HG02943 (cell line): ENCODE data around the gene VIPAS39.

Experiments
- ATAC-seq: cut with Tn5 transposase; IDR thresholded peaks from one replicate; pipeline ENCODE4 v1.9.1; 2021; ENCODE audit warnings: mild to moderate bottlenecking, low read depth, moderate library complexity; ENCODE audit not compliant: unreplicated experiment

VIPAS39 gene

DNA sequence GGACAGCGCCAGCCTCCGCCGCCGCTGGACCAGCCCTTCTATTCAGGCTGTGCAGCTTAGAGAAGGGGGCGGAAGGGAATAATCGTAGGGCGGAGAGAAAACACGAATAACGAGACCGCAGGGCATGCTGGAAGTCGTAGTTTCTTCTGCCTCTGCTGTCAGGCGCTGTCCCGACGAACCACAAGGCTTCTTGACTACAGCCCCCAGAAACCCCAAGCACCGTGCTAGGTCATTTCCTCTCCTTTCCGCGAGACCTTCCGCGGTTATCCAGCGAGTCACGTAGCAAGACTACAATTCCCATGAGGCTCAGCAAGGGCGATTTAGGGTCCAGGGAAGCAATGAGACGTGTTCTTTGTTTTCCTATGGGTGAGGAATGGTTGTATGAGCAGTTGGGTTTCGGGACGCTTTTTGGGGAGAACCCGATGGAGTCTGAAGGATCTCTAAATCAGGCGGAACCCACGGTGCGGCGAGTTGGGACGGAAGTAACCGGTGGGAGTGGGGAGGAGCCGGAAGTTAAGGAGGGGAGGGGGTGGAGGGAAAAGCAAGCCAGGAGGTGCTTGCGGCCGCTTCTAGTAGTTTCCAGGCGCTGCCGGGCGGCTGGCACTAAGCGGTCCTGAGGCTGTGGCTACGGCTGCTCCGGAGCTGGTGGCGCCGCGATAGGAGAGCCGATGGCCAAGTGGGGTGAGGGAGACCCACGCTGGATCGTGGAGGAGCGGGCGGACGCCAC is at the start of gene VIPAS39, which contains the start of gene AHSA1:
TSS of gene VIPAS39 (minus strand) at position 80 of the 727 bp plus-strand sequence. CDS start 3,499 bp downstream, outside the sequence.
TSS of gene AHSA1 (plus strand) at position 572 of the 727 bp plus-strand sequence. CDS start at position 669, 97 bp downstream.
- ATAC-seq: peak; percentile 88

DNA sequence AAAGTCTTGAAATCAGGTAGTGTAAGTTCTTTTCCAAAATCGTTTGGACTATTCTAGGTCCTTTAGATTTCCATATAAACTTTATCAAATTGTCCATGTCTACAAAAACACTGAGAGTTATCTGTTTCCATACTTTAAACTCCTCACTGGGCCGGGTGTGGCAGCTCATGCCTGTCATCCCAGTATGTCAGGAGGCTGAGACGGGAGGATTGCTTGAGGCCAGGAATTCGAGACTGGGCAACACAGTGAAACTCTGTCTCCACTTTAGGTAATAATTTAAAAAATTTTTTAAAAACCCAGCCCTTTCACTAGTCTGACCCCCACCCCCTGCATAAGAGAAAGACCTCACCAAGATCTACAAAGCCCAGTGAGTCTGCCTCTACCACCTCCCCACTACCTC is 47.6 kb upstream of the VIPAS39 start:
- ATAC-seq: no peak

DNA sequence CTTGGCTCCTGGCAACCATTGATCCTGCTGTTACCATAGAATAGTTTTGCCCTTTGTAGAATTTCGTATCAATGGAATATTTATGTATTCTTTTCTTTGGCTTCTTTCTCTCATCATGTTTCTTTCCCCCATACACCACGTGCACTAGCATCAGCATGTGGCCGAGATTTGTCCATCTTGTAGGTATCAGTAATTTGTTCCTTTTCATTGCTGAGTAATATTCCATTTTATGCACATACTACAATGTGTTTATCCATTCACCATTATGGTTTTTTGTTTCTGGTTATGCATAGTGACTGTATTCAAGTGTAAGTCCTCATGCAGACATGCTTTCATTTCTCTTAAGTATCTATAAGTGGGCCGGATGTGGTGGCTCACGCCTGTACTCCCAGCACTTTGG is 45.7 kb upstream of the VIPAS39 start:
- ATAC-seq: no peak

DNA sequence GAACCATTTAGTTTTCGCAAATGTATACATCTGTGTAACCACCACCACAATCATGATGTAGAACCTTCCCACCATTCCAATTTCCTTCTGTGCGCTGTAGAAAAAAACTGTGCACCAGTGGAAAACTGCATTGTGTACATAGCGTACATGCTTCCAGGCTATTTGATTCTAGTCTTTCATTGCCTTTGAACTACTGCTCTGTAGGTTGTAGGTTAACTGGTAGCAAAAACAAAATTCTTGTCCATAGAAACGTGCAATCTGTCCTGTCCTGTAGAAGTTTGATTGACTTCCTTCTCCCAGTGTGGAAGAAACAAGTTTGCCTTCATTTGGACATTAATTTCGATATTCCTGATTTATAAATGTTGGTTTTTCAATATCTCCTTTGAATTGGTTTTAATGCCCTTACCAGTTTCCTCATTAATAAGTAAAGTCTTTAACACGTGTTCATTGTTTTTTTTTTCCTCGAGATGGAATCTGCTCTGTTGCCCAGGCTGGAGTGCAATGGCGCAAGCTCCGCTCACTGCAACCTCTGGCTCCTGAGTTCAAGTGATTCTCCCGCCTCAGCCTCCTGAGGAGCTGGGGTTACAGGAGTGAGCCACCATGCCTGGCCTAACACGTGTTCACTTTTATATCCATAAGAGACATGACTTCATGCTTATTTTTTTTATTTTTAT is 44.8 kb upstream of the VIPAS39 start:
- ATAC-seq: no peak

- ATAC-seq: no peak
Observed at GRCh38 chr14:77498984-77499527, 41.7 kb upstream of the VIPAS39 start.

DNA sequence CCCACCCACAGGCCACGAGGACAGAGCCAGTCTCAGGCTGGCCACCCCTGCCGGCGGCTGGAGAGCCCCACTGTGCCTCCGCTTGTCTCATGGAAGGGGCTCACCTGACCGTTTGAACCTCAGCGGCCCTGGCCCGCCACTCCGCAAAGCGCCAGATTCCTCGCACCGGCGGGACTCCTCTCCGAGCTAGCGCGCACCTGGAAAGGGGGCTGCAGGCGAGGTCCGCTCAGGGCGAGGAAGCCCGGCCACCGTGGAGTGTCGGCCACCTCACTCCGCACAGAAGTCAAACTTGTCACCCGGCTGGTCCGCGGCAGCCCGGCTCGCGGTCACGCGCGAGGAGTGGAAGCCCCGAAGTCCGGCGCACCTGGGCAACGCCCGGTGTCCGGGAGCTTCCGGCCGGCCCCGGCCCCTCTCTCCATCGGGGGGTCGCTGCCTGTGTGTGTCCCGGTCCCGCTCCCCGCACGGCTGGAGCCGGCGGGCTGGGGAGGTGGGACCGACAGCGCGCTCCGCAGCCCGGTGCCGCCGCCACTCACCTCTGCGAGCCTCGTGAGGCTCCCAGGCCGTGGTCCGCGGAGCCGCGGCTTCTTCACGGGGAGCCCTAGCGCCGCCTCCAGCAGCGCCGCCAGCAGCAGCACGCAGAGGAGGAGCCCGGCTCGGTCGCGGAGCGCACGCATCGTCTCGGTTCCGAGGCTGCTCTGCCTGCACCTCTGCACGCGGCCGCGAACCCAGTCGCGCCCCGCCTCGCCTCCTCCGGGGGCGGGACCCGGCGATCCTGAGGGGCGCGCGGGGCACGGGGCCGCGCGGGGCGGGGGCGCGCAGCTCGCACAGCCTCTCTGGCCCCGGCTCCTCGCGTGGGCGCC is 40.9 kb upstream of the VIPAS39 start, which contains the start of gene ISM2:
TSS of gene ISM2 (minus strand) at position 697 of the 860 bp plus-strand sequence. CDS start at position 674, 23 bp downstream.
- ATAC-seq: peak; percentile 71

DNA sequence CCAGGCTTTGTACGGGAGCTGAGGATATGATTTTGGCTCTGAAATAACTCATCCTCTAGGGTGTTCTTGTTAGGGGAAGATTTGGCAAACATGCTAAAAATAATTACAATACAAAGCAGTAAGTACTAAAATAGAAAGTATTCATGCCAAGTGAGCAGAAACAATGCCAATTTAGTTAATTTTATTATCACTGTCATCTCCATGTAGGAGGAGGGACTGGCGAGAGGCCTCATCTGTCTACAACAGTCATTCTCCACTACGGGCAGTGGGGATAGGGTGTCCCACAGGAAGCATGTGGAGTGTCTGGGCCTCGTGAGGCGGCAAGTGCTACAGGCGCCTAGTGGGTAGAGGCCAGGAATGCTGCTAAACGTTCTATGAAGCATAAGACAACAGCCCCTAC is 37.9 kb upstream of the VIPAS39 start:
- no peak for ATAC-seq

DNA sequence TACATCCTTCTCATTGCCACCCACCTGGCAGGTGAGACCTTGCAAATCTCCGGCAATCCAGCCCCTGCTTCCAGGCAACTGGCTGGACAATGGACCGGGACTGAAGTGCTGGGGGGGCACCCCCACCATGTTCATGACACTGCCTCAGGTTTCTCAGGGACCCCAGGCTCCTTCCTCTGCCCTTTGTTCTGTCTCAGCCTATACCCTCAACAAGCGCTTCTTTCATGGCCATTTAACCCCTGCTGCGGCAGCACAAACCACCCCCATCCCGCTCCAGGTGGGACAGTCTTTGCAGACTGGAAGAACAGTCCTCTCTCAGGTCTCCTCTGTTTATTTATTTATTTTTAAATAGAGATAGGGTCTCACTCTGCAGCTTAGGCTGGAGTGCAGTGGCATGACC is 33.7 kb upstream of the VIPAS39 start:
- no peak for ATAC-seq

DNA sequence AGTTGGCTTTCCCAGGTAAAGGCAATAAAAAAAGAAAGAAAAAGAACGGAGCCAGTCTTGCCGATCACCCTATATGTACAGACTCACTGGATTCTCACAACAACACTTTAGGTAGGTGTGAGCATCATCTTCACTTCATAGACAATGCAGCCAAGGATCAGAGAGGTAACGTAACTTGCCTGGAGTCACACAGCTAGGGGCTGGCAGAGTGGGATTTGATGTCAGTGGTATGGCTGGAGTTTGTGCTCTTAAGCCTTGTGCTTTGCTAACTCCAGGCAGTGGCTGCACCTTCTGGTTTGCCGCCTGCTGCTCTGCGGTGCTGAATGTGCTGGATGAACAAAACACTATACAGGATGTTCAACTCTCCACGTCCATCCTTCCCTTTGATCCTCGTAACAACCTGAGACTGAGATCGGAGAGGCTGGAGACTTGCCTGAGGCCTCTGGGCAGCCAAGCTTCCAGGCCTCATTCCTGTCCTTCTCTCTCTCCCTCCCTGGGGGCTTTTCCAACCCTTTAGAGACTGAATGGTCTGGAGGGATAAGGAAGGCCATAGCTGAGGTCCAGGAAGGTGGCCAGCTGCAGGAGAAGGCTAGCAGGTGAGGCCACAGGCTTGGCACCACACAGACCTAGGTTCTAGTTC is 33.1 kb upstream of the VIPAS39 start:
- no peak for ATAC-seq

- no peak for ATAC-seq
Observed at GRCh38 chr14:77489041-77489440, 31.6 kb upstream of the VIPAS39 start.

GRCh38 chr14:77488558-77488957 is 31.2 kb upstream of the VIPAS39 start:
- ATAC-seq: no peak

DNA sequence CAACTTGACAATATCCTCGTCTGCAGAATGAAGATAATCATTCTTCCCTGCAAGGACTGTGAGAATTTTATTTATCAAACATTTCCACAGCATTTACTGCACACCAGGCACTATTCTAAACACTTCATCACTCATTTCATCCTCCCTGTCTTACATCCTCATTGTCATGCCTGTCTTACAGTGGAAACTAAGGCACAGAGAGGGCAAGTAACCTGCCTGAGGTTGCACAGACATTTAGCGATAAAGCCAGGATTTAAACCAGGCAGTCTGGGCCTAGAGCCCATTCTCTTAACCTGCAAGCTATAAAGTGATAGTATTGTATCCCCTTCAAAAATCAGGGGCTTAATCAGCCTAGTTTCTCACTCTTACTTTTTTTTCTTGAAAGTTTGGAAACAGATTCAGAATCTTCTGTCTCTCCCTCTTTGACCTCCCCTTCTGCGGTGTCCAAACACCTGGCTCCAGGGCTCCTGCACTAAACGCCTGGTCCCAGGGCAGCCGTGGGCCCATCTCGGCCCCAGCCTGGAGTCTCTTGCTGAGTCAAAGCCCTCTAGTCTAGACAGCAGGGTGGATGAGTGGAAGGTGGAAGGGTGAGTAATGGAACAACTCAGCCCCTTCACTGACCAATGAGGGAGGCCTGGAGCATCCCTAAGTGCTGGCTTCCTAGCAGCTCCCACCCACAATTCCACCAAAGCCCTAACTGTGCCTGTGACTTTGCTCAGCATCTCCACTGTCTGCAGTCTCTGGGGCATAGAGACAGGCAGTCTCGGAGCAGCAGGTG is 28.7 kb upstream of the VIPAS39 start:
- no peak for ATAC-seq

DNA sequence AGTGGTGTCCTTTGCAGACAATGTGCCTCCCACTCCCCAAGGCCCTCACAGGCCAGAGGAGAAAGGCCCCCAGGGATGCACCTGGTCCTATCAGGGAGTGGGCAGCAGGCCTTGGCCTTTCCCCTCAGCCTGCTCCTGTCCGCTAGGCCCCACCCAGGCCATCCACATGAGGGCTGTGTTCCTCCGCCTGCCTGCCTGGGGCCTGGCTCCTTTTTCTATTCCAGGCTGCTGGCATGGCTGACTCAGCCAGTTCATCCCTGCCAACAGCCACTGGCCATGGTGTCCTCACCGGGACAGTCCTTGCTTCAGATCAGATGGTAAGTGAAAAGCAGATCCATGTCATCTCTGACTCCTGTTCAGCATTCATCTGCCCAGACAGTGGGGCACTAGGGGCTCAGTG is 27.9 kb upstream of the VIPAS39 start:
- ATAC-seq: no peak

DNA sequence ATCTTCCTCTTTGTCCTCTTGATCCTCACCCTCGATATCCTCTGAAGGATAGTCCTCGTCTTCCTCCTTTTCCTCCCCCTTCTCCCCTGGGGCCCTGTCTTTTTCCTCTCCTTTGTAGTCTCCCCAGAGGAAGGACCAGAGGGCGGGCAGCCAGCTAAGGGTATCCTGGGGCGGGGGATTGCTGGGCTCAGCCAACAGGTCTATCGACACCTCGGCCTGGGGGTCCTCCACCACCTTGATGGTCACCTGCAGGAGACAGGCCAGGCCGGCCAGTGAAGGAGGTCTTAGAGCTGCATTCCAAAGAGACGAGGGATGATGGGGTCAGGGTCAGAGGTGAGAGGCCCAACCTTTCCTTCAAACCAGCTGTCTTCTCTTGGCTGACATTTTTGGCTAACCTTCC is 25.0 kb upstream of the VIPAS39 start:
- no peak for ATAC-seq

DNA sequence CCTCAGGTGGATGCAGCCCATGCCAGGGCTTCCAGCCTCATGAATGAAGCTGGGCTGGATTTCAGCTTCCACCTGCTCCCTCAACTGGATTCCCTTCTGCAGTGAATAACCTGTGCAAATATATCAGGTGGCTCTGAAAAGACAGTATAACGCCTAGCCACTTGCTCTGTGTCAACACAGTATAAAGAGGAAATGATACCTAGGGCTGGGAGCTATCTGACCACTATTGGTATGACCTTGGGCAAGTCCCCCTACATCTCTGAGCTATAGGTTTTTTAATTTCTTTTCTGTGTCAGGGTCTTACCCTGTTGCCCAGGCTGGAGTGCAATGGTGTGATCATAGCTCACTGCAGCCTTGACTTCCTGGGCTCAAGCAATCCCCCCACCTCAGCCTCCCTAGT is 21.4 kb upstream of the VIPAS39 start:
- peak; percentile 67 for ATAC-seq

GRCh38 chr14:77478029-77478428 is 20.6 kb upstream of the VIPAS39 start:
- ATAC-seq: no peak

DNA sequence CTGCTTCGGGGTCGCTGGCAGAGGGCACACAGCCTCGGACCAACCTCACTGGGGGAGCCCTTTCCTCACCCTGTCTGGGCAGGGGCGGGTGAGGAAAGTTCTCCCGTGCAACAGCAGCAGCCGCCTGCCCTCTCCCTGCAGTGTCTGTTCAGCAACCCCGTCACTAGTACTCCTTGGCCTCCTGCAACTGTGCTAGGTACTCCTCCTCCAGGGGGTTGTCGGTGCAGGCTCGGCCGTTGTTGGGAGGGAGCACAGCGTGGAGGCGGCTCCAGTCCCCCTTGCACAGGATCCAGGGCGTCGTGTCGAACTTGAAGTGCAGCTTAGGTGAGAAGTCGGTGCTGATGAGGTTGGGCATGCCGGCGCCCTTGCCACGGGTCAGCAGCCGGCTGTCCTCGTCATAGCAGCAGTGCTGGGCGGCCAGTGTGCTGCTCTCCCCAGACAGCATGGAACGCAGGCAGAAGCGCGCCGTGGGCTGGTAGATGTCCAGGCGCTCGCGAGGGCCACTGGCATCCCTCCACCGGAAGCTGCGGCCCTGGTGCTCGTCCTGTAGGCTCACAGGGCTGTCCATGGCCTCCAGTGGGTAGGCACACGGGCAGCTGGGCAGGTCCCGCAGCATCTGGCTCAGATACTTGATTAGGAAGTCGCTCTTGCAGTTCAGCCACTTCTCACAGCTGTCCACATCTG is 18.2 kb upstream of the VIPAS39 start:
- ATAC-seq: no peak

DNA sequence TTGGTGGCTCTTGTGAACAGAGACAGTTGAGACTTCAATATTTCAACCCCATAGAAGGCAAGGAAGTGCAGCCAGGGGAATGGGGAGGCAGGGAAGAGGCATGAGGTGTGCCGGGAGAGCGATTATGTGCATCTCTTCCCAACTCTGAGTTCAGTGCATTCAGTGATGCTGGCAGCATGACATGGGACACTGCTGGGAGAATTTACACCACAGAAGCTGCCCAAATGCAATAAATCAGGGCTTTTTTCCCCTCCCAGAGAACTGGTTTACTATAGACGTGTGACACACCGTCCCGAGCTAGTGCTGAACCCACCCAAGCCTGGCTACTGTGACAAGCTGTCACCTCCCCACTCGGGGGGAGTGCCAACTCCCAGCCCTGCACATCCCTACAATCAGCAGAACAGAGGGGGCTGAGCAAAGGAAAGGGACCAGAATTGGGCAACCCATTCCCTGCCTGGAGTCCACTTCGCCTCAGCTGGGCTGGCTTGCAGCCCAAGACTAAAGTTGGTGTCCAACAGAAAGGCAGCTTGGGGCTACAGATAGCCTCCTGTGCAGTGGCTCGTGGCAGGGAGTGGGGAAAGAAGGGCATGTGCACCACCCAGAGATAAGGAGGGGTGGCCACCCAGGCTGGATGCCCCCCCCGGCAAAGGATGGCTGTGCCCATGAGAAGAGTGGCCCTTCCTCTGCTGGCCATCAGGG is 17.2 kb upstream of the VIPAS39 start:
- no peak for ATAC-seq
